HUES6 (cell line): ENCODE results near the gene MYOCOS.
"Not testable (repeated sequence)": the region's sequence is repeated elsewhere in the genome, so short reads cannot be mapped to it uniquely, and the experiment has no call there.

Experiments used
- H3K27ac ChIP-seq: 2 replicates; pipeline ENCODE4 v1.7.0; 2013; ENCODE audit warnings: low read depth, mild to moderate bottlenecking, low read length, inconsistent platforms
- H3K27me3 ChIP-seq: 2 replicates; pipeline ENCODE4 v1.6.1; 2013; ENCODE audit warnings: low read length; ENCODE audit not compliant: control insufficient read depth, insufficient read depth
- H3K36me3 ChIP-seq: 2 replicates; pipeline ENCODE4 v1.6.1; 2013; ENCODE audit warnings: low read length; ENCODE audit not compliant: control insufficient read depth, insufficient read depth
- H3K4me1 ChIP-seq: 2 replicates; pipeline ENCODE4 v1.6.1; 2013; ENCODE audit warnings: low read length; ENCODE audit not compliant: control insufficient read depth, insufficient read depth
- H3K4me3 ChIP-seq: 2 replicates; pipeline ENCODE4 v1.5.1; 2013; ENCODE audit warnings: low read depth, low read length
- H3K9ac ChIP-seq: one replicate; pipeline ENCODE4 v1.6.1; 2013; ENCODE audit warnings: mild to moderate bottlenecking, low read length
- H3K9me3 ChIP-seq: 2 replicates; pipeline ENCODE4 v1.6.1; 2013; ENCODE audit warnings: low read depth, low read length; ENCODE audit not compliant: control insufficient read depth, insufficient read depth

Gene MYOCOS

GRCh38 chr1:171597203-171597602 is 24.8 kb upstream of the MYOCOS start:
- Histone ChIP-seq H3K27ac (no peak overlapping the region), H3K9ac (no peak overlapping the region), H3K36me3 (peaks cover 16% of the 10 kb centered on the region), H3K9me3 (no peaks in the 10 kb centered on the region), H3K27me3 (no peaks in the 10 kb centered on the region), H3K4me3 (no peak overlapping the region), H3K4me1 (no peaks in the 10 kb centered on the region)

DNA sequence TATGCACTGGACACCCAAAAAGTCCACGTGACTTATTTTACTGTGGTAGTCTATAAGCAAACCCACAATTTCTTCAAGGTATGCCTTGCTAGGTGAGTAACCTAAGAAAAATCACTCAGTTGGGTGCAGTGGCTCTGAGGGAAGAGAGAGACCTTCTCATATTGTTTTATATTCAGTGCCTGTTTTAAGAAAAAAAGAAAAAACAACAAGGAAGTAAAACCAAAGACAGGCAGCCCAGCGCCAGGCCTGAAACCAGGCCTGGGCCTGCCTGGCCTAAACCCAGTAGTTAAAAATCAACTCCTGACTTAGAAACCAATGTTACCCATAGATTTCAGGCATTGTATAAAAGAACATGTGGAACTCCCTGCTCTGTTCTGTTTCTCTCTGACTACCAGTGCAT is 21.7 kb upstream of the MYOCOS start:
- not testable (repeated sequence) for H3K36me3 ChIP-seq, H3K9me3 ChIP-seq, H3K4me3 ChIP-seq, H3K4me1 ChIP-seq, H3K9ac ChIP-seq, H3K27ac ChIP-seq, H3K27me3 ChIP-seq

GRCh38 chr1:171600862-171601261 is 21.2 kb upstream of the MYOCOS start:
- peaks cover 5% of the 10 kb centered on the region; the same call in 1 of the 2 replicates for H3K4me1 ChIP-seq
- no peak overlapping the region for H3K4me3 ChIP-seq
- no peak overlapping the region for H3K9ac ChIP-seq
- no peaks in the 10 kb centered on the region for H3K9me3 ChIP-seq
- no peaks in the 10 kb centered on the region for H3K36me3 ChIP-seq
- no peaks in the 10 kb centered on the region for H3K27me3 ChIP-seq
- H3K27ac ChIP-seq: no peak overlapping the region

DNA sequence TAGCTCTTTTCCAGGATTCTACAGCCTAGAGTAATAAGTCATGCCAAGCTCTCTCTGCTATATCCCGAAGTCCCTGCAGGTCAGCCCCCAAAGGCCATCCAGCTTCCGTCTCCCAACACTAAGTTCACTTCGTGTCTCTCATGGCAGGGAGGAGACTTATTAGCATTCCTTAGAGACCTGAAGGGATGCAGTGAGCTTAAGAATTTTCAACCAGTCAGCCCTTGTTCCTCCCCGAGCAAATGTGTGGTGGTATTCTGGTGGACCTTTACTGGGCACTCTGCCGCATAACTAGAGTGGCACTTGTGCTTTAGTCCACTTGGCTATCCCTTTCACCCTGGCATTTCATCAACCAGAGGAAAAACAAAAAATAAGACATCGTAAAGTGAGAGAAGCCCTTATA is 19.0 kb upstream of the MYOCOS start:
- not testable (repeated sequence) for H3K9ac ChIP-seq, H3K4me3 ChIP-seq, H3K27ac ChIP-seq, H3K27me3 ChIP-seq, H3K9me3 ChIP-seq, H3K4me1 ChIP-seq, H3K36me3 ChIP-seq

DNA sequence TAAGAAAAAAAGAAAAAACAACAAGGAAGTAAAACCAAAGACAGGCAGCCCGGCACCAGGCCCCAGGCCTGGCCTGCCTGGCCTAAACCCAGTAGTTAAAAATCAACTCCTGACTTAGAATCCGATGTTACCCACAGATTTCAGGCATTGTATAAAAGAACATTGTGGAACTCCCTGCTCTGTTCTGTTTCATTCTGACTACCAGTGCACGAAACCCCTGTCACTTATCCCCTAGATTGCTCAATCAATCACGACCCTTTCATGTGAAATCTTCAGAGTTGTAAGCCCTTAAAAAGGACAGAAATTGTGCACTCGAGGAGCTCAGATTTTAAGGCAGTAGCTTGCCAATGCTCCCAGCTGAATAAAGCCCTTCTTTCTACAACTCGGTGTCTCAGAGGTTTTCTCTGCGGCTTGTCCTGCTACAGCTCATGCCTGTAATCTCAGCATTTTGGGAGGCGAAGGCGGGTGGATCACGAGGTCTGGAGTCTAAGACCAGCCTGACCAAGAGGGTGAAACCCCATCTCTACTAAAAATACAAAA is 15.6 kb upstream of the MYOCOS start:
- H3K9me3 ChIP-seq: no peaks in the 10 kb centered on the region
- no peaks in the 10 kb centered on the region for H3K36me3 ChIP-seq
- H3K4me3 ChIP-seq: no peak overlapping the region
- no peak overlapping the region for H3K27ac ChIP-seq
- H3K4me1 ChIP-seq: peaks cover 5% of the 10 kb centered on the region; the same call in 1 of the 2 replicates
- no peak overlapping the region for H3K9ac ChIP-seq
- H3K27me3 ChIP-seq: no peaks in the 10 kb centered on the region

GRCh38 chr1:171610385-171610784 is 11.7 kb upstream of the MYOCOS start:
- H3K9me3 ChIP-seq: no peaks in the 10 kb centered on the region
- no peak overlapping the region for H3K9ac ChIP-seq
- no peak overlapping the region for H3K27ac ChIP-seq
- H3K36me3 ChIP-seq: no peaks in the 10 kb centered on the region
- H3K4me1 ChIP-seq: no peaks in the 10 kb centered on the region
- H3K27me3 ChIP-seq: no peaks in the 10 kb centered on the region
- H3K4me3 ChIP-seq: no peak overlapping the region

- Histone ChIP-seq H3K9me3 (no peaks in the 10 kb centered on the region), H3K9ac (no peak overlapping the region), H3K27ac (no peak overlapping the region), H3K36me3 (no peaks in the 10 kb centered on the region), H3K4me1 (no peaks in the 10 kb centered on the region), H3K4me3 (no peak overlapping the region), H3K27me3 (no peaks in the 10 kb centered on the region)
Observed at GRCh38 chr1:171611306-171611705, 10.7 kb upstream of the MYOCOS start.

DNA sequence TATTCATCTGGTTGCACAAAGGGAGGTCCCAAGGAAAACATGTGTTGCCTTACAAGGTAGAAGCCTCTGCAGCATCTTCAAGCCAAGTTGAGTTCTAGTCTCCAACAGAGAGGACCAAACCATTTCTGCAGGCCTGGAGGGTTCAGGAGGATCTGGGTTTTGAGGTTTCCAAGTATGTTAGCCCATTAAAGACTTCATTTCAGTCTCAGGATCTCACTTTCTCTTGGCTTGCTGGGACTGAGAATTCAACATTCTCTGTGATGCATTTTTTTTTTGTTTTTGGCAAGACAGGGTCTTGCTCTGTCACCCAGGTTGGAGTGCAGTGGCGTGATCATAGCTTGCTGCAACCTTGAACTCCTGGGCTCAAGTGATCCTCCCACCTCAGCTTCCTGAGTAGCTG is 8.8 kb upstream of the MYOCOS start:
- no peak overlapping the region for H3K27ac ChIP-seq
- no peaks in the 10 kb centered on the region for H3K4me1 ChIP-seq
- no peak overlapping the region for H3K9ac ChIP-seq

DNA sequence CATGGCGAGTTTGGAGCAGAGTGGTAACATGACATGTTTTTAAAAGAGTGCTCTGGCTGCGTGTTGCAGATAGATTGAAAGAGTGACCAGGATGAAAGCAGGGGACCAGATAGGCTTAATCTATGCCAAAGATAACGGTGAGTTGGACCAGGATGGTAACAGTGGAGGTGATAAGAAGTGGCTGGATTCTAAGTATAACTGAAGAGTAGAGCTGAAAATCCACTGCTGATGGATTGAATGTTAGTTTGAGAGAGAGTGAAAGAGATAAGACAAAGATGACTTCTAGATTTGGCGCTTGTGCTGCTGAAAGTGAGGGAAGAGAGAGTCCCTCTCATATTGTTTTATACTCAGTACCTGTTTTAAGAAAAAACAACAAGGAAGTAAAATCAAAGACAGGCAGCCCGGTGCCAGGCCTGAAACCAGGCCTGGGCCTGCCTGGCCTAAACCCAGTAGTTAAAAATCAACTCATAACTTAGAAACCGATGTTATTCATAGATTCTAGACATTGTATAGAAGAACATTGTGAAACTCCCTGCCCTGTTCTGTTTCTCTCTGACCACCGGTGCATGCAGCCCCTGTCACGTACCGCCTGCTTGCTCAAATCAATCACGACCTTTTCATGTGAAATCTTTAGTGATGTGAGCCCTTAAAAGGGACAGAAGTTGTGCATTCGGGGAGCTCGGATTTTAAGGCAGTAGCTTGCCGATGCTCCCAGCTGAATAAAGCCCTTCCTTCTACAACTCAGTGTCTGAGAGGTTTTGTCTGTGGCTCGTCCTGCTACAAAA is 6.7 kb upstream of the MYOCOS start:
- H3K4me3 ChIP-seq, H3K27me3 ChIP-seq, H3K4me1 ChIP-seq, H3K9ac ChIP-seq, H3K27ac ChIP-seq, H3K9me3 ChIP-seq, H3K36me3 ChIP-seq: not testable (repeated sequence)

More for the DNA sequence above, 8.8 kb upstream of the MYOCOS start:
- no peak overlapping the region for H3K4me3 ChIP-seq
- H3K36me3 ChIP-seq: no peaks in the 10 kb centered on the region
- H3K9me3 ChIP-seq: no peaks in the 10 kb centered on the region
- H3K27me3 ChIP-seq: no peaks in the 10 kb centered on the region

DNA sequence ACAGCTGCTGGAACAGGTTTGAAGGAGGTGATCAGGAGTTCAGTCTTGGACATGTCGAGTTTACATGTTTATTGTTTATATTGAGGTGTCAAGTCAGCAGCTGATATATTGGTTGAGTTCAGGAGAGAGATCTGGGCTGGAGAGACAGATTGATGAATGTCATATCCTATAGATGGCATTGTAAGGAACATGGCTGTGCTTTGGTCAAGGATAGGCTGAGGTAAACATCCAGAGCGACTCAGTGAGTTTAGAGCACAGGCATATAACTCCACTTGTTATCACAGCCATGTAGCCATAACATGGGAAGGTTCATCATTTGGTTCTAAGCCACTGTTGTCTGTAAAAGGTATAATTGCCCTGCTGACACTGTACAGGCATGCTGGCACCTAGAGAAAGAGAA is 5.5 kb upstream of the MYOCOS start:
- H3K27ac ChIP-seq: no peak overlapping the region

DNA sequence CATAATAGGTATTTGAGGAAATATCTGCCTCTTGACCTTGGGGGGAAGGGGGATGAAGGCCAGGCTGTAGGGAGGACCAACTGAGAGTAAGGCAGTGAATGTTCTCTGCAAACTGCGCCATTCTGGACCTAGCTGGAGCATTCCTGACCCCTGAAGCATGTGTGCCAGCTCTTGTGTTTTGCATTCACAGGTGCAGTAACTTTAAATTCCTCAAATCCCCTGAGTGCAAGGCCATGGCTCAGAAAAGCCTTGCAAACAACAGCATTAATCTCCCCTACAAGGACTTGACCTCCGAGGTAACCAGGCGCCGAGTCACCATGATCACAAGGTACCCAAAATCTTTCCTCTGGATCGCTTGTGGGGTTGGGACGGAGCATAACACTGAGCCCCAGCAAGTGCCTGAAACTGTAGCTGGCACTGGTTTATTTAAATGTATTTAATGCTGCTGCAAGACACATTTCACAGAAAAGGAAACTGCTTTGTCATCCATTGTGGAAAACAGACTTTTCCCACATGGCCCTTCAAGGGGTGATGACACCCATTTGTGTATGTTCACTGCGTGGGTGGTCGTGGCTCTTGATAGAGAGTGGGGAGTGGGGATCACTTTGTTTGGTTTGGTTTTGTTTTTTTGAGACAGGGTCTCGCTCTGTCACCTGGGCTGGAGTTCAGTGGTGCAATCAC is 1.7 kb downstream of the MYOCOS start:
- Histone ChIP-seq H3K9ac (no peak overlapping the region), H3K36me3 (no peaks in the 10 kb centered on the region), H3K27me3 (no peaks in the 10 kb centered on the region), H3K27ac (no peak overlapping the region), H3K4me3 (no peak overlapping the region), H3K9me3 (no peaks in the 10 kb centered on the region), H3K4me1 (peaks cover 8% of the 10 kb centered on the region)

More for the DNA sequence above, 5.5 kb upstream of the MYOCOS start:
- no peak overlapping the region for H3K4me3 ChIP-seq
- H3K36me3 ChIP-seq: no peaks in the 10 kb centered on the region
- no peaks in the 10 kb centered on the region for H3K9me3 ChIP-seq
- H3K27me3 ChIP-seq: no peaks in the 10 kb centered on the region
- H3K9ac ChIP-seq: no peak overlapping the region
- no peaks in the 10 kb centered on the region for H3K4me1 ChIP-seq
